Thoracic aorta (tissue), 2 donors: Measurements from ENCODE around the gene AK3. TPM values are rescaled to one million over a fixed set of nuclear protein-coding genes. Genes with fewer than 3 reads are reported as not detected.

Experiments
- ATAC-seq: fragments of 150-250 bp; one replicate; pipeline ENCODE4 v1.8.0; 2017; ENCODE audit warnings: low read depth; ENCODE audit not compliant: insufficient number of reproducible peaks, low FRiP score
- DNase-seq: peaks from one replicate; pipeline ENCODE4 v3.0.0-alpha.2; 2020; ENCODE audit warnings: low spot score
- H3K27ac ChIP-seq, 2 donors: fragments of 200-600 bp; sonication (generic); 1 replicate in 1 of 2; 2 replicates in 1 of 2; pipeline ENCODE4 v1.5.1; 2016; ENCODE audit warnings: mild to moderate bottlenecking in 2 of 2, moderate library complexity in 2 of 2
- H3K27me3 ChIP-seq: fragments of 200-600 bp; sonication (generic); replicated peaks from 2 replicates; pipeline ENCODE4 v1.6.0; 2016; ENCODE audit warnings: mild to moderate bottlenecking; ENCODE audit not compliant: insufficient read depth
- H3K36me3 ChIP-seq: fragments of 200-600 bp; sonication (generic); one replicate; pipeline ENCODE4 v1.5.1; 2016
- H3K4me1 ChIP-seq, 2 donors: fragments of 200-600 bp; sonication (generic); 1 replicate in 1 of 2; 2 replicates in 1 of 2; pipeline versions ENCODE4 v1.5.1 to v1.6.0; 2016; ENCODE audit warnings: low read depth in 2 of 2, mild to moderate bottlenecking in 1 of 2; ENCODE audit not compliant: control insufficient read depth in 1 of 2
- H3K4me3 ChIP-seq: fragments of 200-600 bp; sonication (generic); 2 replicates; pipeline ENCODE4 v1.5.1; 2016; ENCODE audit warnings: mild to moderate bottlenecking
- H3K9me3 ChIP-seq: fragments of 200-600 bp; sonication (generic); 2 replicates; pipeline ENCODE4 v1.5.1; 2016
- total RNA-seq, 2 donors: library from RNA; depleted of rRNA; stranded (reverse); fragments of >200 nt; gene quantifications; one replicate each; pipeline versions ENCODE4 v1.1.0 to v1.2.3, GENCODE V29; 2016
- TF ChIP-seq, protein P1 (sequence below): fragments of 200-600 bp; sonication (generic); IDR thresholded peaks from one replicate; pipeline ENCODE4 v1.5.1; 2019; ENCODE audit warnings: antibody characterized with exemption

AK3 gene
- total RNA-seq, 2 donors from 2014 or later = 50.5 to 72.9 TPM

DNA sequence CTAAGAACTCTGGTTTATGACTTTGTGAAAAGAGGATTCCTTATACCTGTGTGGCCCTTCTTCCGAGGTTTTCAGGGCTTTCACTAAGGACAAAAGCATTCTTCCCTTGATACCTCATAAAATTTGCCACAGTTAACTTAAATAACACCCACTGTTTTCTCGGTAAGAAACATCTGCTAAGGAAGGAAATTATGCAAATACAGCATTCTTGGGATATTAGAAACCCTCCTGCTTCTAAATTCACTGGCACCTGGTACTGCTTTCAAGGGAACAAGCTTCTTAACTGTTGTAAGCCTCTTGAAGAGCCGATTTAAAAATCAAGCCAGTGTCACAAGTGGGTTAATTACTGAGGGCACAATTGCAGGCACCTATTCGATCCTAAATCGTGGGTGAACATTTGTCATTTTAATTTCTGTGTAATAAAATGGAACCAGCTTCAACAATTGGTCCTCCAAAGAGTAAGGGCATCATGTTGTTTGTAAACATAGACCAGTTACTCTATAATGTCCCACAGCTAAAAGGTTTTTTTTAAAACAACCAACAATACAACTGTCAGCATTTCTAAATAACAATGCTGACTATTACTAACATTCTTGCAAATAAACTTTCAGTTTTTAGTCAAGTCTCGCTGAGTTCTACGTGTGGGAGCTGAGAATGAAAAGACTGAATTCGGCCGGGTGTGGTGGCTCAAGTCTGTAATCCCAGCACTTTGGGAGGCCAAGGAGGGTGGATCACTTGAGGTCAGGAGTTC is 26.6 kb downstream of the AK3 start:
- Histone ChIP-seq H3K36me3 (peaks cover 26% of the 10 kb centered on the region), H3K4me3 (no peak overlapping the region), H3K9me3 (no peaks in the 10 kb centered on the region), H3K27me3 (no peaks in the 10 kb centered on the region), H3K4me1 (no peaks in the 10 kb centered on the region), H3K27ac (no peak overlapping the region)
- DNase-seq = no peak
- TF ChIP-seq, protein P1, sequence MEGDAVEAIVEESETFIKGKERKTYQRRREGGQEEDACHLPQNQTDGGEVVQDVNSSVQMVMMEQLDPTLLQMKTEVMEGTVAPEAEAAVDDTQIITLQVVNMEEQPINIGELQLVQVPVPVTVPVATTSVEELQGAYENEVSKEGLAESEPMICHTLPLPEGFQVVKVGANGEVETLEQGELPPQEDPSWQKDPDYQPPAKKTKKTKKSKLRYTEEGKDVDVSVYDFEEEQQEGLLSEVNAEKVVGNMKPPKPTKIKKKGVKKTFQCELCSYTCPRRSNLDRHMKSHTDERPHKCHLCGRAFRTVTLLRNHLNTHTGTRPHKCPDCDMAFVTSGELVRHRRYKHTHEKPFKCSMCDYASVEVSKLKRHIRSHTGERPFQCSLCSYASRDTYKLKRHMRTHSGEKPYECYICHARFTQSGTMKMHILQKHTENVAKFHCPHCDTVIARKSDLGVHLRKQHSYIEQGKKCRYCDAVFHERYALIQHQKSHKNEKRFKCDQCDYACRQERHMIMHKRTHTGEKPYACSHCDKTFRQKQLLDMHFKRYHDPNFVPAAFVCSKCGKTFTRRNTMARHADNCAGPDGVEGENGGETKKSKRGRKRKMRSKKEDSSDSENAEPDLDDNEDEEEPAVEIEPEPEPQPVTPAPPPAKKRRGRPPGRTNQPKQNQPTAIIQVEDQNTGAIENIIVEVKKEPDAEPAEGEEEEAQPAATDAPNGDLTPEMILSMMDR = no peak
- ATAC-seq = no peak

DNA sequence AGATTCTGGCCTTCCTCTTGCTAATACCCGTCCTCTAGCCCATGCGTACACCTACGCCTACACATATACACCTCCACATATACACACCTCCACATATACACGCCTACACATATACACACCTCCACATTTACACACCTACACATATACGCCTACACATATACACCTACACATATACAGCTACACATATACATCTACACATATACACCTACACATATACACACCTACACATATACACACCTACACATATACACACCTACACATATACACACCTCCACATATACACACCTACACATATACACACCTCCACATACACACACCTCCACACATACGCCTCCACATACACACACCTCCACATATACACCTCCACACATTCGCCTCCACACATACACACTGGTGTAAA is 27.2 kb downstream of the AK3 start:
- Histone ChIP-seq H3K27ac (no peak overlapping the region), H3K36me3 (peaks cover 24% of the 10 kb centered on the region), H3K4me1 (no peaks in the 10 kb centered on the region), H3K4me3 (no peak overlapping the region), H3K9me3 (no peaks in the 10 kb centered on the region), H3K27me3 (no peaks in the 10 kb centered on the region)
- DNase-seq (no peak), ATAC-seq (no peak)
- TF ChIP-seq, protein P1 = no peak

DNA sequence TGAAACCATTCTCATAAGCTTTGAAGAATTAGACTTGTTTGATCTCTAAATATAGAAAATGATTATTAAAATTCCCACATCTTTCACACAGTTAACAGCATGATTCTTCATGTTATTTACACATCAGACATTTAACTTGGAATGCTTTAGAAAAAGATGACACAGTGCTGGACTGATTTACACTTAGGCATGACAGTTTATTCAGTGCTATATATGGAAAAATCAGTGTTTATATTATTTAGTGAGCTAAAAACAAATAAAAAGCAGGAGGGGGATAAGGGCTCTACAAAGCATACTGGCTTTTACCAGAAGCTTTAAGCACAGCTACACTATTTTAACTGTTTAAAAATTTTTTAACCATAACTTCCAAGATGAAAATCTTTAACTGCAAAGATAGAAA is 31.6 kb downstream of the AK3 start:
- ATAC-seq = no peak
- Histone ChIP-seq H3K27me3 (no peaks in the 10 kb centered on the region), H3K4me3 (no peak overlapping the region), H3K36me3 (peaks cover 7% of the 10 kb centered on the region), H3K27ac (no peak overlapping the region), H3K9me3 (no peaks in the 10 kb centered on the region), H3K4me1 (no peaks in the 10 kb centered on the region)
- no peak for DNase-seq
- TF ChIP-seq, protein P1 = no peak

DNA sequence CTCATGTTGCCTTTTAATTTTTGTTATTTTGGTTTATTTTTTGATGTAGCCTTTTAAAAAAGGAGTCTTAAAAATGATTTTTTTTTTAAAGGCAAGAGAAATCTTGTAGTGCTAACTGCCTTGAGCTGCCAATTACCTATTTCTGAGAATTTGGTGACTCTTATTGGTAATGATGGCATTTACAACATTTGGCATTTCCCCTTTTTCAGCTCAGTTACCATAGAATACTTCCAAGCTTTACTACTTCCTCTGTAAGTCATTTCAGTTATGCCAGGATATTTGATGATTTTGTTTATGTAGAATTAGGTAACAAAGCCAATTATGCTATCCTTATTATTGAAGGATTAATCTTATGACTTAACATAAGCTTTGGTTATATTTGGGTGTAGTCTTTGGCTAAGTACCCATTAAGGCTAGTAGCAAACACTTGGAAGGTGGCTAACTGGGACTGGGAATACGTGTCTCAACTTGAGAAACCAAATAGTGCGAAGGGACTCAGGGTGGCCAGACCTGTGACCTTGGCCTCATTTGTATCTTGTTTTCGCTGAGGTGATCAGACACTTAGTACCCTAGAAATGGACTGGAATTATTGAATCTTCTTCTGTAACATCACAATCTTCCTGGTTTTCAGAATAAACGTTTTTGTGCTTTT is 33.9 kb downstream of the AK3 start:
- TF ChIP-seq, protein P1 = no peak
- ATAC-seq (no peak), DNase-seq (no peak)
- Histone ChIP-seq H3K27ac (no peak overlapping the region), H3K4me3 (no peak overlapping the region), H3K27me3 (no peaks in the 10 kb centered on the region), H3K36me3 (peaks cover 16% of the 10 kb centered on the region), H3K9me3 (no peaks in the 10 kb centered on the region), H3K4me1 (no peaks in the 10 kb centered on the region)

DNA sequence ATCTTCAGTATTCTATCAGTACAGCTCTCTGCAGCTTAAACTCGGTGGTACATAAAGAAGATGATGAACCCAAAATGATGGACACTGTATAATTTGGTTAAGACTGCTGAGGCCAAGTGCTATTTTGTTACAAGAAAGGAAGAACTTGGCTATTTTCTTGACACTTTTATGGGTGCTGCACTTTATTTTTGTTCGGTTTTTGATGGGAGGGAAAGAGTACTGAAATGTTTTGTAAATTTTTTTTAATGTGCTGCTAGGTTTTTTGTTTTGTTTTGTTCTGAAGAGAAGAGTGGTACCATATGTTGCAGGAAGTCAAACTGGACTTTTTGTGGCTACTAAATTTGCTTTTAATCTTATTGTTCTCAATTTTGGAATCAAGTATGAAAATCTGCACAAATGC is 35.0 kb downstream of the AK3 start:
- Histone ChIP-seq H3K27ac (no peak overlapping the region), H3K36me3 (peaks cover 21% of the 10 kb centered on the region), H3K4me1 (no peaks in the 10 kb centered on the region)

More for the DNA sequence above, 35.0 kb downstream of the AK3 start:
- Histone ChIP-seq H3K4me3 (no peak overlapping the region), H3K9me3 (no peaks in the 10 kb centered on the region), H3K27me3 (no peaks in the 10 kb centered on the region)
- TF ChIP-seq, protein P1 = no peak
- no peak for DNase-seq
- ATAC-seq = no peak
